Activated T-cell treated with anti-CD3 and anti-CD28 coated beads for 24 hours (primary cell): ENCODE measurements around the gene CLMN.

Experiments
- DNase-seq: peaks from one replicate; pipeline ENCODE4 v3.0.0-alpha.2; 2020; ENCODE audit warnings: low read depth

The CLMN gene, protein sequence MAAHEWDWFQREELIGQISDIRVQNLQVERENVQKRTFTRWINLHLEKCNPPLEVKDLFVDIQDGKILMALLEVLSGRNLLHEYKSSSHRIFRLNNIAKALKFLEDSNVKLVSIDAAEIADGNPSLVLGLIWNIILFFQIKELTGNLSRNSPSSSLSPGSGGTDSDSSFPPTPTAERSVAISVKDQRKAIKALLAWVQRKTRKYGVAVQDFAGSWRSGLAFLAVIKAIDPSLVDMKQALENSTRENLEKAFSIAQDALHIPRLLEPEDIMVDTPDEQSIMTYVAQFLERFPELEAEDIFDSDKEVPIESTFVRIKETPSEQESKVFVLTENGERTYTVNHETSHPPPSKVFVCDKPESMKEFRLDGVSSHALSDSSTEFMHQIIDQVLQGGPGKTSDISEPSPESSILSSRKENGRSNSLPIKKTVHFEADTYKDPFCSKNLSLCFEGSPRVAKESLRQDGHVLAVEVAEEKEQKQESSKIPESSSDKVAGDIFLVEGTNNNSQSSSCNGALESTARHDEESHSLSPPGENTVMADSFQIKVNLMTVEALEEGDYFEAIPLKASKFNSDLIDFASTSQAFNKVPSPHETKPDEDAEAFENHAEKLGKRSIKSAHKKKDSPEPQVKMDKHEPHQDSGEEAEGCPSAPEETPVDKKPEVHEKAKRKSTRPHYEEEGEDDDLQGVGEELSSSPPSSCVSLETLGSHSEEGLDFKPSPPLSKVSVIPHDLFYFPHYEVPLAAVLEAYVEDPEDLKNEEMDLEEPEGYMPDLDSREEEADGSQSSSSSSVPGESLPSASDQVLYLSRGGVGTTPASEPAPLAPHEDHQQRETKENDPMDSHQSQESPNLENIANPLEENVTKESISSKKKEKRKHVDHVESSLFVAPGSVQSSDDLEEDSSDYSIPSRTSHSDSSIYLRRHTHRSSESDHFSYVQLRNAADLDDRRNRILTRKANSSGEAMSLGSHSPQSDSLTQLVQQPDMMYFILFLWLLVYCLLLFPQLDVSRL

GRCh38 chr14:95319312-95320077 lies at the start of gene CLMN:
TSS of gene CLMN (minus strand) at chr14:95319908. CDS start at chr14:95319792, 116 bp downstream.
- peak; percentile 14 for DNase-seq

DNA sequence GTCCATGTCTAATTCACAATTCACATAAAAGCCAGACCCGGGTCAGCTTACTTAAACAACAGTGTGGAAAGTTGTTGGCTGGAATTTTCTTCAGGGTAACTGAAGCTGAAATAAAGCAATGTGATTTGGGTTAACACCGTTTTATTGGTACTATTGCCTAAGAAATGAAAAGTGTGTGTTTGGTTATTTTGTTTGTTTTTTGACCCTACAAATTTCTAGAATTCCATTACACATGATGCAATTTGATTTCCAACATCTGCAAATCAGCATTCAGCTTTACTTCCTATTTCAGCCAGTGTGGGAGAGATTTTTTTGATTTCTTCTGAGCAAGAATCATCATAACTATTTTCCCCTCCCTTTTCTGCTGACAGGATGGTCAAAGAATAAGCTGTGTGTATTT lies 45.7 kb upstream of the CLMN start:
- DNase-seq: no peak

GRCh38 chr14:95364481-95365209 lies 44.9 kb upstream of the CLMN start:
- no peak for DNase-seq

DNA sequence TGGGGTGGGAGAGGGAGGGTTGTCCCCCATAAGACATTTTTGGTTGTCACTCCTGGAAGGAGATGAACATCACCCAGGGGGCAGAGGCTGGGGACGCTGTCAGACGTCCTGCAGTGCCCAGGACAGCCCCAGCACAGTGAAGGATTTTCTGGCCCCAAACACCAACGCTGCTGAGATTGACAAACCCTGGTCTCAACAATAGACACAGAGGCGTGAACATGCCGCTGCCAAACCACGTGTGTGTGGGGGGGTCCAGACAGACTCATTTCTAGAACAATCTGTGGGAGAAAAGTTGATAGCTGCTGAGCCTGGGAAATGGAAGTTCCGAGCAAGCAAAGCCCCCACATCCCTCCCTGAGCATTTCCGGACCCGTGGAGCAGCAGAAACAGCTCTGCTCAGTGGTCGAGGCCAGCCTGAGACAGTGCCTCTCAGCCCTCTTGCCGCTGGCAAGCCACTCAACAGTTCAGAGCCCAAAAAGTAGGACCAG lies 43.8 kb upstream of the CLMN start:
- no peak for DNase-seq

DNA sequence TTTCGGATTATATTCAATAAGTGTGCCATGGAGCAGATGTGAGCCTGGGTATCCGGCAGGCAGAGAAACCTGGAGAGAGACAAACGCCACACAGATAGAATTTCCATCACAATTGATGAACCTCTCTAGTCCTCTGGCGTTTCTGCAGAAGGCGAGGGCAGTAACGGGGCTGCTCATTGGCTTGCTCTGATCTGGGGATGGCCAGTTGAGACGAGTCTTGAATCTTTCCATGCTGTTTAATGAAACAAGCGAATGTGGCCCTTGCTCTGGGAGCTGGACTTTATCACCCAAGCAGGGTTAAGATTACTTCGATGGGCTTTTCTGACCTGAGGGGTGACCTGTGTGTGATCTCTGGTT lies 42.4 kb upstream of the CLMN start:
- DNase-seq: no peak

- DNase-seq: peak; percentile 25
Measured at GRCh38 chr14:95361373-95362137, 41.8 kb upstream of the CLMN start.

GRCh38 chr14:95360828-95361227 lies 41.1 kb upstream of the CLMN start:
- DNase-seq: no peak

- DNase-seq: no peak
Measured at GRCh38 chr14:95359994-95360826, 40.5 kb upstream of the CLMN start.

- no peak for DNase-seq
Measured at GRCh38 chr14:95356245-95356869, 36.6 kb upstream of the CLMN start.

- DNase-seq: no peak
Measured at GRCh38 chr14:95355422-95355821, 35.7 kb upstream of the CLMN start.

DNA sequence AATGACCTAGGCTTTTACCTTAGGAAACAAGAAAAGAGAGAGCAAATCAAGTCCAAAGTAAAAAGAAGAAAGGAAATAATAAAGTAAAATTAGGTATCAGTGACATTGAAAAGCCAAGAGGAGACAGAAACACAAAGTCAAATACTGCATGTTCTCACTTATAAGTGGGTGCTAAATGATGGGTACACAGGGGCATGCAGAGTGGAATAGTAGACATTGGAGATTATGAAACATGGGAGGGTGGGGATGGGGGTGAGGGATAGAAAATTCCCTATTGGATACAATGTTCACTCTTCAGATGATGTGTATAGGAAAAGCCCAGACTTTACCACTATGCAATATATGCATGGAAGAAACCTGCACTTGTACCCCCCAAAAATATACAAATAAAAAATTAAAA lies 35.1 kb upstream of the CLMN start:
- no peak for DNase-seq

DNA sequence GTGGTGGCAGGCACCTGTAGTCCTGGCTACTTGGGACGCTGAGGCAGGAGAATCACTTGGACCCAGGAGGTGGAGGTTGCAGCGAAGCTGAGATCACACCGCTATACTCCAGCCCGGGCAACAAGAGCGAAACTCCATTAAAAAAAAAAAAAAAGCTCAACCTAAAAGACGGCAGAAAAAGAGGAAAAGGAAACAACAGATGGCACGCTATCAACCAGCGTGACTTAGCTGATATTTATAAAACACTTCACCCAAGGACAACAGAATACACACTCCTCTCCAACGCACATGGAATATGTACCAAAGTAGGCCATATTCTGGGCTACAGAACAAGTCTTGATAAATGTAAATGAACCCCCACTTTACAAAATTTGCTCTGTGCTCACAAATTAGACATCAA lies 34.0 kb upstream of the CLMN start:
- no peak for DNase-seq

DNA sequence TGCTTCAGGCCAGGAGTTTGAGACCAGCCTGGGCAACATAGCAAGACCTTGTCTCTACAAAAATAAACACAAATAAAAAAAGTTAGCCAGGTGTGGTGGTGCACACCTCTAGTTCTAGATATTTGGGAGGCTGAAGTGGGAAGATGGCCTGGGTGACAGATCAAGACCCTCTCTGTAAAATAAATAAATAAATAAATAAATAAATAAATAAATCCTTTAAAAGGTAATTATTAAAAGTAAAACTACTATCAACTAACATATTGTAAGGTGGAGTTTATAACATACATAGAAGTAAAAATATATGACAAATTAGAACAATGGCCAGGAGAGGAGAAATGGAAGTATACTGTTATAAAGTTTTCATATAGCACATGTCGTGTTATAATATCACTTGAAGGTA lies 33.3 kb upstream of the CLMN start:
- no peak for DNase-seq

DNA sequence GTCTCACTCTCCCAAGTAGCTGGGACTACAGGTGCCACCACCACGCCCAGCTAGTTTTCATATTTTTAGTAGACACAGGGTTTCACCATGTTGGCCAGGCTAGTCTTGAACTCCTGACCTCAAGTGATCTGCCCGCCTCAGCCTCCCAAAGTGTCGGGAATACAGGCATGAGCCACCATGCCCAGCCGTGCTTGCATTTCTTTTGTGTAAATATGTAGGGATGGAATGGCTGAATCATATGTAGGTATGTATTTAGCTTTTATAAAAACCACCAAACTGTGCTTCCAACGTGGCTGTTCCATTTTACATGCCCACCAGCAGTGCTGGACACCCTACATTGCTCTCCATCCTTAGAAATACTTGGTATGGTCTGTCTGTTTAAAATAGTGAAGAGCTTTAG lies 32.8 kb upstream of the CLMN start:
- no peak for DNase-seq

GRCh38 chr14:95349241-95349640 lies 29.5 kb upstream of the CLMN start:
- DNase-seq: no peak

DNA sequence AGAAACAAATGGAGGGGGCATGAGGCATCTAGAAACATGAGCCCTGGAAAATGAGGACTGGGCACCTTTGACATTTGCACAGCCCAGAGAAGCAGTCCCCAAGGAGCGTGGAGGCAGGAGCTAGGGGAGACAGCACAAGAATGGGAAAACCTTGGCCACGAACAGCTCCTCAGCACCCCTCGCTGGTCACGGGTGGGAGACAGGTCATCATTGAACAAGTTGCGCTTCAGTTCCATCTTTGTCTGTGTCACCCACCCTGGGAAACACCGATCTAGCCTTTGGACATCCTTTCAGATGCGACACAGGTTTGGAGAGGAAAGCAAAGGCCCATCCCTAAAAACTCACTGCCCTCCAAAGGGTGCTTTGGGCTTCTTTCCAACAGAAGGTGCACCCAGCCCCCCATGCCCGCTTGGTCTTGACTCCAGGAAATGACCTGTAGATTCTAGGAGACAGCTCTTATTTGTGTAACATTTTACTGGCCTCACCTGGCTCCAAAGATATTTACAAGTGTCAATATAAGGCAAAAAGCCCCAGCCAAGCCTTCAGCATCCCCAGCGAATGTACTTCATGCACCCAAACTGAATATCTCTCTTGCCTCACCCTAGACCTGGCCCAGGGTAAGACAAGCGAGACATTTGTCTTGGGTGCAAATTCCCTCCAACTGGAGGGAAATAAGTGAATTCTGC lies 28.8 kb upstream of the CLMN start:
- DNase-seq: no peak

DNA sequence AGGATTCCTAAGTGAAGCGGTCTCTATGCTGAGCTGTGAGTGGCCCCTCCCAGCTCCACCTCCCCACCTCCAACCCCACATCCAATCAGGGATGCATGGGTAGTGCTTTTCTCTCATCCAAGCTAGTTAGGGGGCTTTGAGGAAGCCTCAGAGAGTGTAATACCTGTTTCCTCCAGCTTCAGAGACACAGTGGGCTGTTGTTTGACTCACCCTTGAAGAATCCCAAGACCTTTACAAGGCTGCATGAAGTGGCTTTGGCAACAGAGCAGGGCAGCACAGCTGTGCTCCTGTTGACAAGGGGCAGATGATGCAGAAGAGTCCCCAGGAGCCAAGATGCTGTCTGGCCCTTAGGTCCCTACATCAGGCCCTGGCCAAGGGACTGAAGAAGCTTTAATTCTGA lies 27.1 kb upstream of the CLMN start:
- DNase-seq: no peak

- DNase-seq: no peak
Measured at GRCh38 chr14:95346266-95346665, 26.6 kb upstream of the CLMN start.

- no peak for DNase-seq
Measured at GRCh38 chr14:95345032-95345431, 25.3 kb upstream of the CLMN start.
